Measurements from ENCODE around the gene PTER.

- TF ChIP-seq POLR2A (IDR thresholded peaks at IDR 0.05; ENCODE audit: extremely low read depth, insufficient read length) (no peak), CTCF (IDR thresholded peaks at IDR 0.05; ENCODE audit: low read depth, low read length) (no peak), MAX (IDR thresholded peaks at IDR 0.05; ENCODE audit: low read depth, low read length) (no peak), MYC (IDR thresholded peaks at IDR 0.05; ENCODE audit: low read depth, low read length) (no peak)
Measured at GRCh38 chr10:16441173-16441840, 4.5 kb downstream of the PTER start.

All from NB4 (cell line).